Activated CD4-positive, CD25-positive, alpha-beta regulatory T cell treated with anti-CD3 and anti-CD28 coated beads, Interleukin-2, amount 50 U/mL, for 16 hours (primary cell): ENCODE measurements around the gene PSMD14.

Experiments
- DNase-seq: peaks from one replicate; pipeline ENCODE4 v3.0.0-alpha.2; 2020; ENCODE audit warnings: low read depth, low spot score

PSMD14 gene

DNA sequence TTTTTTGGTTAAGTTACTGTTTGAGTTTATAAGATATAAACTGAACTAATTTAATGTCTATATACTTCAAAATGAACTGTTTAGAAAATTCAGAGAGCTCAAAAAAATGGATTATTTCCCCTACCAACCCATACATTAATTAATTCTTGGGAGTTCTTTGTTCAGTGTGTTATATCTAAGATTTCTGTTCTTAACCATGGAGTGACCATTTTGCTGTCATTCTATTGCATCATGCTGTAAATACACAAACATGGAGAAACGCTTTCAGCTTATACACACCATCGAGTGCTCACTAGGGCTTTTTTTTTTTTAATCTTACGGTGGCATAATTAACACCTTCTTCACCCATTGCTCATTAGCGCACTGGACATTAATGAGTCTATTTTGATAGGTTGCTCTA lies 74.5 kb downstream of the PSMD14 start:
- no peak for DNase-seq

GRCh38 chr2:161384864-161385263 lies 76.6 kb downstream of the PSMD14 start:
- DNase-seq = no peak

DNA sequence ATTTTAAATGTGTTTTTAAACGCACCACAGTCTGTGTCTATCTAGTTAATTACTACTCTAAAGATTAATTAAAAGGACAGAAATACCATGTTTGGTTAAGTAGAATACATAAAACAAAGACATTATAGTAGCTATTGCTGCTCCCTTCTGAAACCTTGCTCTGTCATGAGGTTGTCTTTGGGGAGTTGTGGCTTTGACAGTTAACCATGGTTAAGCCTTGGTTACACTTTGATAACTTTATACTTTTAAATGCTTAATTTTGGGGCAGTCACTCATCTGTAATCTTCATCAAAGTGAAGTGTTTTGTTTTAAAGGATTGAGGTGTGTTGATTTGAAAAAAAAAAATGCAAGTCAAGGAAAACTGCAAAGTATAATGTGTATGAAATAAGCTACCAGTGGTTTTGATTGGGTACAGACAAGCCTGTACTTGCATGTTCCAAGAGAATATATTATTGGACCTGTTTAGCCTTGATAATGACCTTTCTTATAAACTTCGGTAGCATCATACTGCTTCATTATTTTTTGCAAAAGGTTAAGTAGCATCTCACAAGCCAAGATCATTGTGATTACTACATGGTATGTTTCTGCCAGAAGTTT lies 78.1 kb downstream of the PSMD14 start:
- DNase-seq = no peak

GRCh38 chr2:161388146-161388779 lies 80.0 kb downstream of the PSMD14 start:
- no peak for DNase-seq

DNA sequence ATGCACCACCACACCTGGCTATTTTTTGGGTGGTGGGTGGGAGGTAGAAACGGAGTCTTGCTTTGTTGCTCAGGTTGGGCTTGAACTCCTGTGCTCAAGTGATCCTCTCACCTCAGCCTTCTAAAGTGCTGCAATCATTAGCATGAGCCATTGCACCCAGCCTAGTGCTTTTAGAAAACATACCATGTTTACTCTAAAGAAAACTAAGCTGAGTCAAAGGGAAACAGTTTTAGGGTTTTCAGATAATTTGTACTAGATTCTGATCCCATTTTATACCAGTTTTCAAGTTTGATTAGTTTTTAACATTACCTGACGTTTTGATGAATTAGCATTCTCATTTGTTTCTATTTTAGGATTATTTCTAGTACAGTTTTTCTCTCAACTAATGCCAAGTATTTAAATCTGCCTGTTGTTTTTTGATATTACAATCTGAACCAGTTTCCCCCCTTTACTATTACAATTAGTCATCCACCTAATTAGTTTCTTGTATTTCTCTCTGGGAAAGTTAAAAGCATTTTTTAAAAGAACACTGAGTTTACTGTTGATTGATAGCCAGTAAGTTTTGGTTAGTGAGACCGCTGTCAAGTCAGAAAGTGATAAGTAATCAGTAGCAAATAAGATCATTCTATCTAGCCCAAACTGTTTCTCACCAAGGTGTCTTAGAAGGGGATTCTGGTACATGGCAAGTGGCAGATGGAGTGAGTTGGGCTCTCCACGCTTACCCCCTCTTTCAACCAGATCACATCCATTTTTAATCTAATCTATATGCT lies 83.7 kb downstream of the PSMD14 start:
- DNase-seq = no peak

- DNase-seq = no peak
Observed at GRCh38 chr2:161400076-161400475, 91.9 kb downstream of the PSMD14 start.

- DNase-seq = no peak
Observed at GRCh38 chr2:161402297-161402696, 94.1 kb downstream of the PSMD14 start.

DNA sequence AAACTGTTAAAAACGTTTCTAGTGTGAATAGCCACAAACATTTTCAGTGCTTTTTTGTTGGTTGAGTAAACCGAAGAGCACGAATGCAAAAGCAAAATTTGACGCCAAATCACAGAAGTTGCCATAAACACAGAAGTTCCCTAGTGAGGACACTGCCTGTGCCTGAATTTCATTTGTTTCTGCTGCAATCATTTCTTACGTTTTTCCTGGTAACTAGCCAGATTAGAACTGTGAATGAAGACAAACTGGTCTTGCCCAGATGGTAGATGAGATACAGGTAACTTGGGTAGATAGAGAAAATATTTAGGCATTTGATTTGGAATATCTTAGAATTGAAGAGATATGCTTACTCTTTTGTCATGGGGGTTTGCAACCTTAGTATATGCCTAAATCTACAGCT lies 98.1 kb downstream of the PSMD14 start:
- no peak for DNase-seq

- DNase-seq = no peak
Observed at GRCh38 chr2:161407597-161407996, 99.4 kb downstream of the PSMD14 start.

GRCh38 chr2:161409308-161409907 lies 101.2 kb downstream of the PSMD14 start:
- DNase-seq = no peak

GRCh38 chr2:161412346-161412745 lies 104.1 kb downstream of the PSMD14 start:
- DNase-seq = no peak

DNA sequence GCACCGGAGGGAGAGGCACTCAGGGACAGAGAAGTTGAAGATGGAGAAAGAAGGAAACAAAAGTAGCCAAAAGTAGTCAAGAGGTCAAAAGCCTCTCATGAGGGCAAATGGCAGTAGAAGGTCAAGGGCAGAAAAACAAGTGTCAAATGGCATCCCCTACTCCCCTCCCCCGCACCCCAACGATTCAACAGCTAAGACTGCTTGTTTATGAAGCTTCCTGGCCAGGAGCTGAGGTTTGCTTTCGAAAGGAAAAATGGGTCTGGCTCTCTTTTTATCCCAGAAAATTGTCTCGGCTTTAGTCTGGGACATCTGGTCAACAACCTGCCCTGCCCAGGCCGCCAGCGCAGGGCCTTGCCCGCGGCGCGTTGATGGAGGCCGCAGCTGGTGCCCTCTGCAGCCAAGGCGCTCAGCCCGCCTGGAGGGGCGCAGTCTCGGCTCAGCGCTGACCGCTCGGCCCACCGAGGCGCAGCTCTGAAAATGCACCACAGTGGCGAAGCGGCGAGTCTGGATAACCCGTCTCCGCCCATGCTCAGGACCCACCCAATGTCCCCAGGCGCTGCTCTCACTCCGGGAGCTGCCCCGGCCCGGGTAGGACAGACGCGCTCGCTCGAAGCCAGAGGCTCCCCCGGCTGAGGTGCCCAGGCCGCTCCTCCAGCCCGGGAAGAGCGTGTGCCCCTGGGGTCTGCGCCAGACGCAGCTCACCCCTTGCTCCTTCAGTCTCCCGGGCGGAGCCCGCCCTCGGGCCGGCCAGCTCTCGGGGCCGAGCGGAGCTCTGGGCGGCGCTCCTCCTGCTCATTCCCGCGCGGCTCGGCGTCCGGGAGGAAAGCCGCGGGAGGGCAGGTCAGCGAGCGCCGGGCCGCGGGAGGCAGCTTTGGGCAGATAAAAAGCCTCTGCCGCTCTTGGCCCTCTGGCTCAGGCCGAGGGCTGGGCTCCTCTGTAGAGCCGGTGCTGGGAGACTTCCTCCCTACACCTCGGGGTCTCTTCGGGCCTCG lies 106.1 kb downstream of the PSMD14 start:
- DNase-seq = no peak

DNA sequence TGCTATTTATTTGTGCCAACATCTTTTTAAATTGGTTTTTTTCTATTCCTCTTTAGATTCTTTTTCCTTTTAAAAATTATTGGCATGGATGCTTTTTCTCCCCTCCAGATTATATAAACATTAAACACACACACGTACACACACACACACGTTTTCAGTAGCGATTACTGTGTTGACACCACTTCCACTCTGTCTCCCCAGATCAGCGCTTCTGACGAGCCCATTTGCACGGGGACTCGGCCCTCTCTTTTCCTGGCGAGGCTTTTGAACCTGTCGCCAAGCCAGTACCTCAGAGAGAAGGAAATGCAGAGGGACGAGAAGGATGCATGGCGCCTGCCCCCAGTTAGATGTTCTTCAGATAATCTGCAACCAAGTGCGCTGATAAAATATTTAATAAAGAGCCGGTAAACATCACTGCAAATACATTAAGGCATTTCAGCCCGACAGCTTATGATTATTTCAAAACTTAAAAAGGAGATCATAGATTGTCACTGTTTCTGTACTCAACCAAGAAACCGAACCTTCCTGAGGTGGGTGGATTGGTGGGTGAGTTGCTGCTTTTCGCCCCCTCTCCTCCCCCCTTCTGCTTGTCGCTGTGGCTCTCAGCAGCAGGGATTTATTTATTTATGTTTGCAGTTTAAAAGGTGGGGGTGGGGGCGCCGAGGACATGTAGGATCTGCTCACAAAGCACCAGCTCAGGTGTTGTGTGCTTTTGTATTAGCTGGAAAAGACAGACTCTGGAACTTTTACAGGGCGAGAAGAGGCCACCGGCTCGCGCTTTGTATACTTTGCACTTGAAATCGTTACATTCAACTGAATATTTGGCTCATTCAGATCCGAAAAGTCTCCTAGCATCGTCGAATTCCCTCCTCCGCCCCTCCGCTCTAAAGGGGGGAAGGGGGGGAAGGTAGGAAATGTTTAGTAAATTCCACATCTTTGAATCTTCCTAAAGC lies 107.1 kb downstream of the PSMD14 start:
- DNase-seq = no peak

DNA sequence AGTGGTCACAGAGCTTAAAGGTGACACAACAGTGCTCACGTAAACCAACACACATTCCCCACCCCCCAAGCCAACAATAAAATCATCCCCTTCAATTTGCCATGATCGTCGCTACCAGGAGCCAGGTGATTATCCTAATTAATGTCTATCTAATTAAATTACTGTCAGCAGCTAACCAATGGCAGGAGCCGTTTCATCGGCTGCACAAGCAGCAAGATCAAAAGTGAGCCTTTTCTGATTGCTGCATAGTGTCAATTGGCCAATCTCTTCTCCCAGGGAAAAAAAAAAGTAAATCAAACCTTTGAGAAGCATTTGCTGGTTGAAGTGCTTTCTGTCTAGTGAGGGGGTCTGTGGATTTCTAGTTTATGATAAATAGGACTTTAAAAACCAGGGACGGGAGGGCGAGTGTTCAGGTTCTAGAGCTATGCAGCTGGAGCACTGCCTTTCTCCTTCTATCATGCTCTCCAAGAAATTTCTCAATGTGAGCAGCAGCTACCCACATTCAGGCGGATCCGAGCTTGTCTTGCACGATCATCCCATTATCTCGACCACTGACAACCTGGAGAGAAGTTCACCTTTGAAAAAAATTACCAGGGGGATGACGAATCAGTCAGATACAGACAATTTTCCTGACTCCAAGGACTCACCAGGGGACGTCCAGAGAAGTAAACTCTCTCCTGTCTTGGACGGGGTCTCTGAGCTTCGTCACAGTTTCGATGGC lies 107.9 kb downstream of the PSMD14 start, which contains the start of gene TBR1:
Gene TBR1, plus strand, starts transcription at position 311 of the 721 bp plus-strand sequence. Its CDS starts 114 bp downstream, at position 425.
- DNase-seq = no peak

GRCh38 chr2:161416708-161417437 lies 108.6 kb downstream of the PSMD14 start:
- DNase-seq = no peak

- no peak for DNase-seq
Observed at GRCh38 chr2:161417438-161418274, 109.4 kb downstream of the PSMD14 start.

DNA sequence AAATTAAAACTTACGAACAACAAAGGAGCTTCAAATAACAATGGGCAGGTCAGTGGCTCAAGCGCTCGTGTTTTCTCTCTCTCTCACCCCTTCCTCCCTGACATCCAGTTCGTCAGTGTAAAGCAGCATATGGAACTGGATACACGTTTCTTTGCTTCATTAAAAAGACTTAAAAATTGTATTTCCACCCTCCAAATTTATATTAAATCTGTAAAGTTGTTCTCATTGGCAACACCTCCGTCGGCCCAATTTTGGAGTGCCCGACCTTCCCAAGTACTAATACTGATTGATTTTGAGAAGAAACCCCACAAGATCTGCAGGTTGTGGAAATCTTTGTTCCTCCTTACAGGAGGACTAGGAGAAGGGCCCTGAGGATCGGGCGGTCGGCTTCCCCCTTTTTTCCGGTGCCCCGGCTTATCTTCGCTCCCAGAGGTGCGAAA lies 110.1 kb downstream of the PSMD14 start:
- DNase-seq = no peak
